B cell (primary cell): ENCODE results near the gene ARHGEF4. TPM values are rescaled to one million over a fixed set of nuclear protein-coding genes. Genes with fewer than 3 reads are reported as not detected.

Source experiments
- ATAC-seq: fragments of 200-7000 bp; cut with Tn5 transposase; one replicate; pipeline ENCODE4 v1.10.0; 2021; ENCODE audit warnings: low read depth, mild to moderate bottlenecking, moderate number of reproducible peaks, moderate library complexity
- CTCF ChIA-PET: fragments of 350-600 bp; sonication (Branson Sonifier 250); formaldehyde crosslinking; loops from one replicate; lab custom pipeline; 2021; ENCODE audit warnings: antibody characterized with exemption, inconsistent platforms; lab: Charles Lee
- POLR2A ChIA-PET: fragments of 350-600 bp; sonication (Branson Sonifier 250); formaldehyde crosslinking; loops from one replicate; lab custom pipeline; 2021; ENCODE audit warnings: antibody characterized with exemption; lab: Charles Lee
- DNase-seq: peaks from one replicate; pipeline ENCODE4 v3.0.0; 2013
- H2AFZ ChIP-seq: 2 replicates; pipeline ENCODE4 v1.6.1; 2012; ENCODE audit warnings: mild to moderate bottlenecking, low read depth, low read length; ENCODE audit not compliant: insufficient read depth, poor library complexity, severe bottlenecking
- H3K27ac ChIP-seq, 2 donors: 1 replicate in 1 of 2; 2 replicates in 1 of 2; pipeline ENCODE4 v1.5.1; 2012 to 2013; ENCODE audit warnings: low read length in 2 of 2, mild to moderate bottlenecking in 2 of 2, moderate library complexity in 1 of 2
- H3K27me3 ChIP-seq, 4 experiments: fragments of 200-600 bp in 1 of 4; sonication (generic) in 1 of 4; replicated peaks in 1 of 4; 1 replicate in 2 of 4; 2 replicates in 2 of 4; pipeline versions ENCODE4 v1.6.1 to v1.7.0; 2013 to 2016; ENCODE audit warnings: low read length in 3 of 4, mild to moderate bottlenecking in 2 of 4, mixed read lengths in 1 of 4, moderate library complexity in 1 of 4; ENCODE audit not compliant: insufficient read depth in 4 of 4, control insufficient read depth in 3 of 4; ENCODE audit errors: control extremely low read depth in 1 of 4
- H3K36me3 ChIP-seq, 2 experiments: replicated peaks in 1 of 2; 1 replicate in 1 of 2; 2 replicates in 1 of 2; pipeline versions ENCODE4 v1.6.1 to v1.7.1; 2013; ENCODE audit warnings: low read length in 1 of 2; ENCODE audit not compliant: insufficient read depth in 2 of 2, control insufficient read depth in 1 of 2; ENCODE audit errors: control extremely low read depth in 1 of 2, extremely low read depth in 1 of 2
- H3K4me1 ChIP-seq, 2 donors: fragments of 200-600 bp in 1 of 2; sonication (generic) in 1 of 2; 1 replicate in 1 of 2; 2 replicates in 1 of 2; pipeline versions ENCODE4 v1.5.1 to v1.6.1; 2013 to 2017; ENCODE audit warnings: low read length in 2 of 2; ENCODE audit not compliant: control insufficient read depth in 2 of 2, insufficient read depth in 2 of 2
- H3K4me2 ChIP-seq: replicated peaks from 2 replicates; pipeline ENCODE3; 2012; ENCODE audit warnings: mild to moderate bottlenecking, low read depth, low read length; ENCODE audit not compliant: poor library complexity, severe bottlenecking
- H3K4me3 ChIP-seq, 5 experiments: fragments of 200-600 bp in 1 of 5; sonication (generic) in 1 of 5; 1 replicate in 3 of 5; 2 replicates in 2 of 5; pipeline versions ENCODE4 v1.5.1 to v1.7.0; 2011 to 2016; ENCODE audit warnings: low read length in 4 of 5, mild to moderate bottlenecking in 4 of 5, low read depth in 2 of 5, control low read depth in 1 of 5, moderate library complexity in 1 of 5; ENCODE audit not compliant: insufficient read depth in 1 of 5; ENCODE audit errors: control extremely low read depth in 1 of 5, extremely low read depth in 1 of 5
- H3K79me2 ChIP-seq: fragments of 200-600 bp; sonication (generic); one replicate; pipeline ENCODE4 v1.6.0; 2016; ENCODE audit warnings: low read length; ENCODE audit not compliant: control insufficient read depth, insufficient read depth
- H3K9ac ChIP-seq: fragments of 200-600 bp; sonication (generic); 2 replicates; pipeline ENCODE4 v1.6.1; 2017; ENCODE audit warnings: mild to moderate bottlenecking, low read length, moderate library complexity
- H3K9me3 ChIP-seq, 3 donors: one replicate each; pipeline versions ENCODE4 v1.6.1 to v1.7.1; 2013; ENCODE audit warnings: low read length in 2 of 3; ENCODE audit not compliant: control insufficient read depth in 2 of 3, insufficient read depth in 1 of 3; ENCODE audit errors: control extremely low read depth in 1 of 3
- H4K20me1 ChIP-seq: 2 replicates; pipeline ENCODE4 v1.6.0; 2012; ENCODE audit warnings: mild to moderate bottlenecking, low read length; ENCODE audit not compliant: insufficient read depth, control insufficient read depth, poor library complexity, severe bottlenecking
- H3K27ac Mint-ChIP-seq: one replicate; pipeline ENCODE4 v1.8.0; 2021; ENCODE audit warnings: mixed read lengths
- H3K27me3 Mint-ChIP-seq: one replicate; pipeline ENCODE4 v1.8.0; 2021; ENCODE audit warnings: mixed read lengths
- H3K4me1 Mint-ChIP-seq: one replicate; pipeline ENCODE4 v1.8.0; 2021; ENCODE audit warnings: mixed read lengths
- H3K4me3 Mint-ChIP-seq: one replicate; pipeline ENCODE4 v1.8.0; 2021; ENCODE audit warnings: mixed read lengths
- H3K9me3 Mint-ChIP-seq: one replicate; pipeline ENCODE4 v1.8.0; 2022; ENCODE audit warnings: mixed read lengths; ENCODE audit not compliant: insufficient read depth
- CTCF ChIP-seq: fragments of 200-600 bp; IDR thresholded peaks from one replicate; pipeline ENCODE4 v1.8.0; 2022; ENCODE audit warnings: antibody characterized with exemption, mild to moderate bottlenecking
- EZH2 ChIP-seq: IDR thresholded peaks from 2 replicates; pipeline ENCODE4 v1.6.1; 2012; ENCODE audit warnings: borderline replicate concordance, low read depth, mild to moderate bottlenecking, moderate library complexity, low read length; ENCODE audit not compliant: insufficient read depth, poor library complexity, severe bottlenecking
- WGBS: methylation state at CpG from one replicate; pipeline ENCODE4 v1.1.5; 2013; ENCODE audit warnings: missing lambda C conversion rate; ENCODE audit not compliant: insufficient coverage; 5-methylcytosine and 5-hydroxymethylcytosine counted together
- intact Hi-C: fragments of 100-400 bp; cut with micrococcal nuclease; formaldehyde crosslinking; loops from one replicate; pipeline ENCODE4 v1.10.0; 2022
- polyA plus RNA-seq: library from polyadenylated mRNA; depleted of rRNA; stranded (reverse); fragments of >200 nt; gene quantifications from 2 replicates; pipeline ENCODE4 v1.2.3, GENCODE V29; 2012
- total RNA-seq, 2 donors: library from RNA; stranded (reverse); fragments of 120-200 nt in 1 of 2; gene quantifications; 1 replicate in 1 of 2; 2 replicates in 1 of 2; pipeline versions ENCODE4 v1.2.3 to v1.2.4, GENCODE V29; 2013 to 2022

The ARHGEF4 gene
- total and polyA plus RNA-seq, 2 donors (not counting 1 experiment from before 2014, with no cell fraction given), result 2.1 TPM; not detected in 1

DNA sequence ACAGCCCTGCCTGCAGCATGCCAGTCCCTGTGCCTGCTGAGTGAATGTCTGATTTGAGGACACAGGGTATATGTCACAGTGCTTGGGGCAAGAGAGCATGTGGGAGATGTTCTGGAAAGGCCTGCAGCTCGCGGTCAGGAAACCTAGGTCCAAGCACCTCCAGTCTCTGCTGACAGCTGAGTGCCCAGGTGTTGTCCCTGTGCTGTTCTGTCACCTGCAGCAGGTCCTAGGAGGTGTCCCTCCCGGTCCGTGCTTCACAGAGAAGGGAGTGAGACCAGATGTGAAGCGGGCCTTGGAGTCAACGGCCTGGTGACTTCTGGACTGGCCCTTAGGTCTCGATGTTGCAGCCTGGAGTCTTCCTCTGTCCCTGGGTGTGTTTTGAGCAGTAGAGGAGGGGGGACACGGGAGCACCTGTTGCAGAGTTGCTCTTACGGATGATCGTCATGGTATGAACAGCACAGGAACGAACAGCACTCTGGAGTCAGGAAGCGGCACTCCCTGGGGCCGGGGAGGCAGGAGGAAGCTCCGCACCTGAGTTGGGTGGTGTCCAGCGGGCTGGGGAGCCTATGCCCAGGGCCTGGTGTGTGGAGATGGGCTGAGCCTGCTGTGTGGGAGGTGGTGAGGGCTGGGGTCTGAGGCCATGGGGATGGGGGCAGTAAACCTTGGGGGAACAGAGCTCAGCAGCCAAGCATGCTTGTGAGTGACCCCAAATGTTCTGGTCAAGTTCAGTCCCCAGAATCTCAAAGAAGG, 21.6 kb upstream of the ARHGEF4 start:
- 89% methylated on average over 15 of the region's 15 CpGs for WGBS
- H3K4me3 ChIP-seq, result no peak overlapping the region
- no peak for DNase-seq
- peaks cover 18% of the 10 kb centered on the region for H3K4me1 Mint-ChIP-seq
- H3K4me1 ChIP-seq, result no peaks in the 10 kb centered on the region
- H3K27ac Mint-ChIP-seq, result no peak overlapping the region
- peaks cover 0 to 3% (median 0%) of the 10 kb centered on the region in 3 donors for H3K9me3 ChIP-seq
- TF ChIP-seq CTCF (no peak), EZH2 (no peak)
- POLR2A ChIA-PET, result no interaction called here
- no peak overlapping the region for H3K4me2 ChIP-seq
- no peak overlapping the region for H3K27ac ChIP-seq
- H3K4me3 Mint-ChIP-seq, result no peak overlapping the region
- H3K36me3 ChIP-seq, result no peaks in the 10 kb centered on the region
- H2AFZ ChIP-seq, result no peak overlapping the region
- intact Hi-C loops, result no loop called here
- no peak overlapping the region for H3K9ac ChIP-seq
- H3K9me3 Mint-ChIP-seq, result no peaks in the 10 kb centered on the region
- no peak for ATAC-seq
- no peaks in the 10 kb centered on the region for H3K79me2 ChIP-seq
- no peaks in the 10 kb centered on the region for H4K20me1 ChIP-seq
- H3K27me3 ChIP-seq, result peaks cover 0 to 3% (median 0%) of the 10 kb centered on the region in 4 experiments
- CTCF ChIA-PET, result no interaction called here
- peaks cover 15% of the 10 kb centered on the region for H3K27me3 Mint-ChIP-seq

GRCh38 chr2:130818809-130819208, 17.9 kb upstream of the ARHGEF4 start:
- ATAC-seq (no peak), DNase-seq (no peak)
- Mint-ChIP-seq H3K4me3 (no peak overlapping the region), H3K4me1 (peaks cover 4% of the 10 kb centered on the region), H3K27ac (no peak overlapping the region), H3K27me3 (peaks cover 10% of the 10 kb centered on the region), H3K9me3 (no peaks in the 10 kb centered on the region)
- Histone ChIP-seq H3K27me3 (no peaks in the 10 kb centered on the region), H3K79me2 (no peaks in the 10 kb centered on the region), H3K4me2 (no peak overlapping the region), H2AFZ (no peak overlapping the region), H3K4me1 (peaks cover 0 to 3% of the 10 kb centered on the region in 2 donors), H3K9me3 (no peaks in the 10 kb centered on the region), H3K36me3 (no peaks in the 10 kb centered on the region), H3K4me3 (no peak overlapping the region), H4K20me1 (no peaks in the 10 kb centered on the region), H3K27ac (no peak overlapping the region), H3K9ac (no peak overlapping the region)
- intact Hi-C loops, result no loop called here
- CTCF ChIA-PET, result no interaction called here
- POLR2A ChIA-PET, result no interaction called here
- TF ChIP-seq EZH2 (no peak), CTCF (no peak)
- 72% methylated on average over 5 of the region's 5 CpGs for WGBS
